Smooth muscle cell (in vitro differentiated cells): ENCODE results near the gene PKDREJ. TPM values are rescaled to one million over a fixed set of nuclear protein-coding genes. Genes with fewer than 3 reads are reported as not detected.
A peak's percentile ranks its signal among the peaks of the same experiment; 100 is the strongest.

Source experiments
- DNase-seq: peaks from one replicate; lab custom pipeline; 2025; ENCODE audit not compliant: unreplicated experiment; lab: John Stamatoyannopoulos, UW
- H2AFZ ChIP-seq: fragments of 200-600 bp; sonication (generic); 2 replicates; pipeline ENCODE4 v1.6.0; 2016; ENCODE audit warnings: antibody characterized with exemption, low read depth, mild to moderate bottlenecking
- H3F3A ChIP-seq: fragments of 200-600 bp; sonication (generic); 2 replicates; pipeline ENCODE4 v1.6.0; 2017; ENCODE audit warnings: antibody characterized with exemption, low read depth
- H3K27ac ChIP-seq: fragments of 200-600 bp; sonication (generic); 2 replicates; pipeline ENCODE4 v1.5.1; 2016; ENCODE audit warnings: low read depth, mild to moderate bottlenecking
- H3K27me3 ChIP-seq: fragments of 200-600 bp; sonication (generic); 2 replicates; pipeline ENCODE4 v1.6.1; 2016; ENCODE audit warnings: low read depth, mild to moderate bottlenecking
- H3K36me3 ChIP-seq: fragments of 200-600 bp; sonication (generic); 2 replicates; pipeline ENCODE4 v1.5.1; 2016; ENCODE audit warnings: low read depth
- H3K4me1 ChIP-seq: fragments of 200-600 bp; sonication (generic); 2 replicates; pipeline ENCODE4 v1.5.1; 2016; ENCODE audit warnings: low read depth
- H3K4me2 ChIP-seq: fragments of 200-600 bp; sonication (generic); 2 replicates; pipeline ENCODE4 v1.6.0; 2016; ENCODE audit warnings: mild to moderate bottlenecking
- H3K4me3 ChIP-seq: fragments of 200-600 bp; sonication (generic); 2 replicates; pipeline ENCODE4 v1.5.1; 2016; ENCODE audit warnings: mild to moderate bottlenecking
- H3K79me2 ChIP-seq: fragments of 200-600 bp; sonication (generic); 2 replicates; pipeline ENCODE4 v1.6.0; 2016; ENCODE audit warnings: low read depth, mild to moderate bottlenecking
- H3K9ac ChIP-seq: fragments of 200-600 bp; sonication (generic); 2 replicates; pipeline ENCODE4 v1.6.0; 2016; ENCODE audit warnings: low read depth
- H3K9me3 ChIP-seq: fragments of 200-600 bp; sonication (generic); replicated peaks from 2 replicates; pipeline ENCODE4 v1.5.1; 2016; ENCODE audit warnings: low read depth
- H4K20me1 ChIP-seq: fragments of 200-600 bp; sonication (generic); 2 replicates; pipeline ENCODE4 v1.6.0; 2016; ENCODE audit warnings: low read depth
- WGBS: methylation state at CpG from one replicate; pipeline ENCODE4 v1.1.7; 2016; ENCODE audit warnings: low lambda C conversion rate; 5-methylcytosine and 5-hydroxymethylcytosine counted together
- polyA plus RNA-seq: library from polyadenylated mRNA; unstranded; fragments of >200 nt; fragmentation: Nextera tagmentation; extraction: Ambion mirVana; gene quantifications from 2 replicates; pipeline ENCODE4 v1.2.1, GENCODE V29; 2016
- total RNA-seq: library from RNA; depleted of rRNA; stranded (reverse); fragments of >200 nt; gene quantifications from 2 replicates; pipeline ENCODE4 v1.2.3, GENCODE V29; 2014
- TF ChIP-seq, protein P1 (sequence below): fragments of 200-600 bp; sonication (generic); IDR thresholded peaks from 2 replicates; pipeline ENCODE4 v1.5.1; 2017; ENCODE audit warnings: borderline replicate concordance, mild to moderate bottlenecking, antibody characterized with exemption; ENCODE audit not compliant: insufficient read depth, poor library complexity, severe bottlenecking

Gene PKDREJ
- total and polyA plus RNA-seq, 2 experiments from 2014 or later = 0.05 TPM; not detected in 1

GRCh38 chr22:46260038-46260437, 3.1 kb downstream of the PKDREJ start:
- no peaks in the 10 kb centered on the region for H3K79me2 ChIP-seq
- H3K27me3 ChIP-seq = peaks cover 36% of the 10 kb centered on the region
- no peak overlapping the region for H3K4me3 ChIP-seq
- TF ChIP-seq, protein P1, sequence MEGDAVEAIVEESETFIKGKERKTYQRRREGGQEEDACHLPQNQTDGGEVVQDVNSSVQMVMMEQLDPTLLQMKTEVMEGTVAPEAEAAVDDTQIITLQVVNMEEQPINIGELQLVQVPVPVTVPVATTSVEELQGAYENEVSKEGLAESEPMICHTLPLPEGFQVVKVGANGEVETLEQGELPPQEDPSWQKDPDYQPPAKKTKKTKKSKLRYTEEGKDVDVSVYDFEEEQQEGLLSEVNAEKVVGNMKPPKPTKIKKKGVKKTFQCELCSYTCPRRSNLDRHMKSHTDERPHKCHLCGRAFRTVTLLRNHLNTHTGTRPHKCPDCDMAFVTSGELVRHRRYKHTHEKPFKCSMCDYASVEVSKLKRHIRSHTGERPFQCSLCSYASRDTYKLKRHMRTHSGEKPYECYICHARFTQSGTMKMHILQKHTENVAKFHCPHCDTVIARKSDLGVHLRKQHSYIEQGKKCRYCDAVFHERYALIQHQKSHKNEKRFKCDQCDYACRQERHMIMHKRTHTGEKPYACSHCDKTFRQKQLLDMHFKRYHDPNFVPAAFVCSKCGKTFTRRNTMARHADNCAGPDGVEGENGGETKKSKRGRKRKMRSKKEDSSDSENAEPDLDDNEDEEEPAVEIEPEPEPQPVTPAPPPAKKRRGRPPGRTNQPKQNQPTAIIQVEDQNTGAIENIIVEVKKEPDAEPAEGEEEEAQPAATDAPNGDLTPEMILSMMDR = no peak
- no peak overlapping the region for H3K4me2 ChIP-seq
- no peaks in the 10 kb centered on the region for H4K20me1 ChIP-seq
- WGBS = 86% methylated on average over 6 of the region's 6 CpGs
- no peaks in the 10 kb centered on the region for H3K4me1 ChIP-seq
- no peak overlapping the region for H2AFZ ChIP-seq
- H3K9me3 ChIP-seq = no peaks in the 10 kb centered on the region
- no peak for DNase-seq
- no peak overlapping the region for H3K9ac ChIP-seq
- H3K27ac ChIP-seq = no peak overlapping the region
- no peaks in the 10 kb centered on the region for H3K36me3 ChIP-seq
- H3F3A ChIP-seq = no peaks in the 10 kb centered on the region

DNA sequence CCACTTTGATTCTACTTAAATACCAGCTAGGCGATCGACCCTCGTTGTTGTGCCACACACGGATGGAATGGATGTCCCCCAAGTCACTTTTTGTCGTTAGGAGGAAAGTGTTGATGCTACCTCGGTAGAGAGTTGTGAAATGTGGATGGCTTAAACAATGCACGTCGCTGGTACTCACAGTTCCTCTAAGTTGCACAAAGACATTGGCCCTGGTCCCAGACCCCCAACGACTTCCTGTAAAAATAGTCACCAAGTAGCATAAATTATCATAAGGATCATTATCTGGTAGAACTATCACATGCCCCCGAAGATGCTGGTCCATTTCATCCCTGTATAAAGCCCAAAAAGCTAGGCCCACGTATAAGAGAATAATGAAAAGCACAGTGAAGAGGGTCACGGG, 3.8 kb downstream of the PKDREJ start:
- Histone ChIP-seq H3K4me2 (no peak overlapping the region), H3K36me3 (no peaks in the 10 kb centered on the region), H3K27ac (no peak overlapping the region), H3K79me2 (no peaks in the 10 kb centered on the region), H3K9ac (no peak overlapping the region), H3F3A (no peaks in the 10 kb centered on the region), H3K4me1 (no peaks in the 10 kb centered on the region), H2AFZ (no peak overlapping the region), H4K20me1 (no peaks in the 10 kb centered on the region), H3K27me3 (peaks cover 36% of the 10 kb centered on the region), H3K9me3 (no peaks in the 10 kb centered on the region), H3K4me3 (no peak overlapping the region)
- TF ChIP-seq, protein P1 = no peak
- WGBS = 87% methylated on average over 12 of the region's 12 CpGs
- no peak for DNase-seq

DNA sequence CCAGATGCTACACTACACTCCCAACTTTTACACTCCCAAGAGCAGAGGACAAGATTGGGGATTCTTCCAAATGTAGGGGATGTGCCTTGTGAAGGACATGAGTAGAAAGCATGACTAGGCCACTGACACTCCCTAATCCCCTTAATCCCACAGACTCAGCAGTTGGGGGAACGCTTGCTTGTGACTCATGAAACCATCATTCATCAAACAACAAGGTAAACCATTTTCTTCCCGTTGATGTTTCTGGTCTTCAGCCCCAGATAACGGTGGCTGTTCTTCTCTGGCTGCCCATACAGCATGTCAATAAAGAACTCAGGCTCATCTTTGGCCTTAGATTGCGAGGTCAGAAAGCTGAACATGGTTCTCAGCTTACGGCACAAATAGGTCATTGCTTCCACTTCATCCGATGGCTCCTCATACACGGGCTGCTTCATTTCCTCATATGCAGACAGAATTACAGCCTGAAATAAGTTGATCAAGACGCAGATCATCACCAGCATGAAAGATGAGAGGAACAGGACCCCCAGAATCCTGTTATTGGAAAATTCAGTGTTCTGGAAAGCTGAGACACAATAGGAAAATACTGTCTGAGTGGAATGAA, 6.7 kb downstream of the PKDREJ start:
- TF ChIP-seq, protein P1 = no peak
- H3F3A ChIP-seq = no peaks in the 10 kb centered on the region
- no peak overlapping the region for H3K9ac ChIP-seq
- H2AFZ ChIP-seq = no peak overlapping the region
- no peaks in the 10 kb centered on the region for H3K36me3 ChIP-seq
- WGBS = 44% methylated on average over 8 of the region's 8 CpGs
- no peak overlapping the region for H3K4me3 ChIP-seq
- H3K27me3 ChIP-seq = peaks cover 17% of the 10 kb centered on the region
- no peaks in the 10 kb centered on the region for H3K4me1 ChIP-seq
- no peaks in the 10 kb centered on the region for H3K79me2 ChIP-seq
- H3K27ac ChIP-seq = no peak overlapping the region
- peak overlapping the region; percentile 2 for H3K4me2 ChIP-seq
- DNase-seq = no peak
- H4K20me1 ChIP-seq = no peaks in the 10 kb centered on the region
- H3K9me3 ChIP-seq = no peaks in the 10 kb centered on the region

GRCh38 chr22:46251816-46252380, 11.2 kb downstream of the PKDREJ start:
- no peaks in the 10 kb centered on the region for H4K20me1 ChIP-seq
- H3K27ac ChIP-seq = no peak overlapping the region
- H3K9me3 ChIP-seq = no peaks in the 10 kb centered on the region
- no peaks in the 10 kb centered on the region for H3K79me2 ChIP-seq
- H3K27me3 ChIP-seq = no peaks in the 10 kb centered on the region
- no peak for DNase-seq
- no peak overlapping the region for H2AFZ ChIP-seq
- no peaks in the 10 kb centered on the region for H3F3A ChIP-seq
- H3K36me3 ChIP-seq = no peaks in the 10 kb centered on the region
- WGBS = 96% methylated on average over 9 of the region's 9 CpGs
- peak overlapping the region; percentile 92 for H3K4me2 ChIP-seq
- no peak overlapping the region for H3K9ac ChIP-seq
- peaks cover 13% of the 10 kb centered on the region for H3K4me1 ChIP-seq
- TF ChIP-seq, protein P1 = no peak
- no peak overlapping the region for H3K4me3 ChIP-seq
